ENCODE measurements around the gene PDCD10. TPM values are rescaled to one million over a fixed set of nuclear protein-coding genes. Genes with fewer than 3 reads are reported as not detected.
A peak's percentile ranks its signal among the peaks of the same experiment; 100 is the strongest.

PDCD10 gene
- total RNA-seq, 1 experiment from 2014 or later: 88.6 TPM

- DNase-seq (ENCODE audit: low spot score): no peak
- in situ Hi-C loops (cut with HindIII; ENCODE audit: low sequenced_read_pairs): no loop called here
These were observed 34.6 kb downstream of the PDCD10 start for GRCh38 chr3:167700046-167700445.

- in situ Hi-C loops (cut with HindIII; ENCODE audit: low sequenced_read_pairs): no loop called here
- DNase-seq (ENCODE audit: low spot score): no peak
These were observed 40.6 kb downstream of the PDCD10 start for GRCh38 chr3:167694121-167694520.

- in situ Hi-C loops (cut with HindIII; ENCODE audit: low sequenced_read_pairs): no loop called here
- no peak for DNase-seq (ENCODE audit: low spot score)
These were observed 43.3 kb downstream of the PDCD10 start for GRCh38 chr3:167691366-167691765.

DNA sequence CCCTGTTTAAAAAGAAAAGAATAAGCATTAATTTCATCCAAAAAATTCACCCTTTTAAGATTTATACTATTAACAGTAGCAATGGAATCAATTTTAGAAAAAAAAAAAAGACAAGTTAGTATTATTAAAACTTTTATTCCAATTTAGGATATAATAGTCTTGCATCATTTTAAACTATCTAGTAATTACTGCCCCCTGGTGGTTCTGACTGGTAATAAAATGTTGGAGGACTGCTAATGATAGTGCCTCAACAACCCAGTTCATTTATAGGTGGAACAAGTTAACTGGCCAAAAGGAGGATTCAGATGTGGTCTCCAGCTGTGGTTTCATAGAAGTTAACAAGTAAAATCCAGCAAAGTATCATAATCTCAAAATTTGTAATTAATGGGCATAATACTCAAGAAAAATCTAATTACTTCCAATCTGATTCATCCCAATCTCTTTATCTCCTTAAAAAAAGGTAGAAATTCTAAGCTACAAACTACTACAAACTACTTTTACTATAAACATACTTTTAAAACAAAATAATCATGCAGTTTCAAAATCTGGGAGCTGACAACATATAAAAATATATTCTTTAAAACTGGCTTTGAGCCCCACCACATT lies 50.2 kb downstream of the PDCD10 start:
- in situ Hi-C loops (cut with HindIII; ENCODE audit: low sequenced_read_pairs): no loop called here
- peak; percentile 48 for DNase-seq (ENCODE audit: low spot score)

DNA sequence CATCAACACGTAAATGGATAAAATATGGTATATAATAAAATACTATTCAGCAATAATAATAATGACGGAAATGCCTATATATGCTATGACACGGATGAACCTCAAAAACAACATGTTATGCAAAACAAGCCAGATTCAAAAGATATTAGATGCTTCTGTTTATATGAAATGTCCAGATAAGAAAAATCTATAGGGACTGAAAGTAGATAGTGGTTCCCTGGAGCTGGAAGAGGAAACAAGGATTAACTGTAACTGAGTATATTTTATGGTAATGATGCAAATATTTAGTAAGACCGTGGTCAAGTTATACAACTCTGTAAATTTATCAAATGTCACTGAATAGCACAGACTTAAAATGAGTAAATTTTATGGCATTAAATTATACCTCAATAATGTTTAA lies 55.2 kb downstream of the PDCD10 start:
- no peak for DNase-seq (ENCODE audit: low spot score)
- in situ Hi-C loops (cut with HindIII; ENCODE audit: low sequenced_read_pairs): no loop called here

DNA sequence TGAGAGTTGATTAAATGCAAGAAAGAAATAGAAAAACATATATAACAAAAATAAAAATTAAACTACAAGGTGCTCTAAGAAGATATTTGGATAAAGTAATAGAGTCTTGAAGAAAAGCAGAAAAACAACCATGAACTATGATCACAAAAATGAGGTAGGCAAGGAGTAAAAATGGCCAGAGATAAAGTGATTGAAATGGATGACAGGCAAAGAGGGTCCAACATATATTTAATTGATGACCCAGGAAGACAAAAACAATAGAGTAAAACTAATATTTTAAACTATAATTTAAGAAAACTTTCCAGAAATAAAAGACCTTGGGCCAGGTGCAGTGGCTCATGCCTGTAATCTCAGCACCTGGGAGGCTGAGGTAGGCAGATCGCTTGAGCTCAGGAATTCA lies 58.8 kb downstream of the PDCD10 start:
- in situ Hi-C loops (cut with HindIII; ENCODE audit: low sequenced_read_pairs): no loop called here
- no peak for DNase-seq (ENCODE audit: low spot score)

DNA sequence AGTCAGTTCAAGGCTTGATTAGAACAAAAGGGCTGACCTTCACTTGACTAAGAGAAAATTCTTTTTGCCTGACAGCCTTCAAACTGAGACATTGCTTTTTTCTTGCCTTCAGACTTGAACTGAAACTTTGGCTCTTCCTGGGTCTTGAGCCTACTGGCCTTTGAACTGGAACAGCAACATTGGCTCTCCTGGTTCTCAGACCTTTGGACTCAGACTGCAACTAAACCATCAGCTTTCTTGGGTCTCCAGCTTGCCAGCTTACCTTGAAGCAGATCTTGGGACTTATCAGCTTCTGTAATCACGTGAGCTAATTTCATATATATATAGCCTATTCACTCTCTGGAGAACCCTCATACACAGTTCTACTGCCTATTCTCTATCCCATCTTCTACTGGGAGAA lies 61.5 kb downstream of the PDCD10 start:
- in situ Hi-C loops (cut with HindIII; ENCODE audit: low sequenced_read_pairs): no loop called here
- DNase-seq (ENCODE audit: low spot score): no peak

GRCh38 chr3:167671878-167672427 lies 62.7 kb downstream of the PDCD10 start:
- in situ Hi-C loops (cut with HindIII; ENCODE audit: low sequenced_read_pairs): no loop called here
- no peak for DNase-seq (ENCODE audit: low spot score)

GRCh38 chr3:167669699-167670098 lies 65.0 kb downstream of the PDCD10 start:
- in situ Hi-C loops (cut with HindIII; ENCODE audit: low sequenced_read_pairs): no loop called here
- DNase-seq (ENCODE audit: low spot score): no peak

DNA sequence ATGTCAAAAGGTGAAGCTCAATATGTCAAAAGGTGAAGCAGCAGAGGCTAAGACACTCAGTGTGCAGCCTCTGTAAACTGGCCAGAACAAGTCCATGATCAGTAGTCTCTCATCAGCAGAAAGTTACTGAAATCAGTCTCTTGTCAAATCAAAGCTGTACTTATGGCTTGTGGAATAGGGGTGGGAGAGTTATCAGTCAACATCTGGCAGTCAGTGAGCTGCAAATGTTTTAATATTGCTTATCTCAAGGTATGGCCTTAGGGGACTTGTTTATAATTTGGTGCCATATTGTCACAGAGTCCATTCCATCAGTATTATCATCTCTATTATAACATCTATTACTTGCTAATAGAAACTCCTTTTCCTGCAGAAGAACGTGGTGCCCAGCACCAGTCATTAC lies 66.0 kb downstream of the PDCD10 start:
- in situ Hi-C loops (cut with HindIII; ENCODE audit: low sequenced_read_pairs): no loop called here
- DNase-seq (ENCODE audit: low spot score): no peak

DNA sequence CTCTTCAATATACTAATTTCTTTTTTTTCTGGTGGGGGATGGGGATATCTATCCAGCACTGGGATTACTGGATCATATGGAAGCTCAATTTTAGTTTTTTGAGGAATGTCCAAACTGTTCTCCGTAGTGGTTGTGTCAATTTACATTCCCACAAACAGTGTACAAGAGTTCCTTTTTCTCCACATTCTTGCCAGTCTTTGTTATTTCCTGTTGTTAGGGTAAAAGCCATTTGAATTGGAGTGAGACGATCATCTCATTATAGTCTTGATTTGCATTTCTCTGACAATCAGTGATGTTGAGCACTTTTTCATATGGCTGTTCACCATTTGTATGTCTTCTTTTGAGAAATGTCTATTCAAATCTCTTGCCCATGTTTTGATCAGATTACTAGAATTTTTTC lies 68.1 kb downstream of the PDCD10 start:
- no peak for DNase-seq (ENCODE audit: low spot score)

DNA sequence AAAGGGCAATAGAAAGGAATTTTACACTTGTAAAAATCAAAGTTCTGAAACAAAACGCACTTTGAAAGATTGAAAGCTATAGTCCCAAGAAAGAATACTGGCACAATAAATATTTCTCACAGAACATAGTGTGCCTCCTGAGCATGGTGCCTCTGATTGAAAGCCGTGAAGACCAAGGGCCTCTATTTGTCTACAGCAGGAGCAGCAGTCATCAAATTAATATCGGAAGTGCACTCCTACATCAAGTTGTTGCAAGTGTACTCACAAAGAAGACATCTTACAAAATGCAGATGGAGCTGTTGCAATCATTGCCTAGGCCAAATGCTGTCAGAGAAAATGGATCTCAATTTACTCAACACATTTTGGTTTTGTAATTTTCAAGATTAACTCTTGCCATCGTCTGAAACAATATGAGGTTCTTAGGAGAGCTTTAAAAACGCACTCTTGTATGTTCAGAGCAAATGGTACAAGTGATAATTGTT lies 71.7 kb downstream of the PDCD10 start:
- in situ Hi-C loops (cut with HindIII; ENCODE audit: low sequenced_read_pairs): no loop called here
- DNase-seq (ENCODE audit: low spot score): no peak

More for the DNA sequence above, 68.1 kb downstream of the PDCD10 start:
- in situ Hi-C loops (cut with HindIII; ENCODE audit: low sequenced_read_pairs): no loop called here

- DNase-seq (ENCODE audit: low spot score): no peak
- in situ Hi-C loops (cut with HindIII; ENCODE audit: low sequenced_read_pairs): no loop called here
These were observed 76.9 kb downstream of the PDCD10 start for GRCh38 chr3:167657684-167658225.

GRCh38 chr3:167656821-167657220 lies 77.9 kb downstream of the PDCD10 start:
- in situ Hi-C loops (cut with HindIII; ENCODE audit: low sequenced_read_pairs): no loop called here
- no peak for DNase-seq (ENCODE audit: low spot score)

GRCh38 chr3:167653760-167654159 lies 80.9 kb downstream of the PDCD10 start, which contains the start of gene WDR49:
WDR49 (minus strand) TSS chr3:167653942; CDS start chr3:167653425, 517 bp downstream.
- in situ Hi-C loops (cut with HindIII; ENCODE audit: low sequenced_read_pairs): no loop called here
- DNase-seq (ENCODE audit: low spot score): peak; percentile 3

- in situ Hi-C loops (cut with HindIII; ENCODE audit: low sequenced_read_pairs): no loop called here
- no peak for DNase-seq (ENCODE audit: low spot score)
These were observed 81.5 kb downstream of the PDCD10 start for GRCh38 chr3:167653155-167653554.

DNA sequence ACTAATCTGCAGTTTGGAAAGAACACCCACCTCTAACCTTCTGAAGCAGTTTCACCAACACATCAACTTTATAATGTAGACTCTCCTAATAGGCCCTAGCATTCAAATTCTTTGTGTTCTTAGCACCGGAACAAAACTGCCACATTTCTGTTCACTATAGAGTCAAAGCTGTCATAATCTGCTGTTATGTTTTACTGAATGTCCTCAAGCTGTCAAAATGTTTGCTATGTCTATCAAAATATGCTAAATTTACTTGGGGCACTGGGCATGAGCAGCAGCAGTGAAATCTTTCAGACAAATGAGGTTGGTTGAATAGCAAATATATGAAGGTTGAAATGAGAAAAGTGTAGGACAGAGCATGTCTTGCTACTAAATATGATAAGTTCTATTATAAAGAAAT lies 82.9 kb downstream of the PDCD10 start:
- no peak for DNase-seq (ENCODE audit: low spot score)
- in situ Hi-C loops (cut with HindIII; ENCODE audit: low sequenced_read_pairs): no loop called here

DNA sequence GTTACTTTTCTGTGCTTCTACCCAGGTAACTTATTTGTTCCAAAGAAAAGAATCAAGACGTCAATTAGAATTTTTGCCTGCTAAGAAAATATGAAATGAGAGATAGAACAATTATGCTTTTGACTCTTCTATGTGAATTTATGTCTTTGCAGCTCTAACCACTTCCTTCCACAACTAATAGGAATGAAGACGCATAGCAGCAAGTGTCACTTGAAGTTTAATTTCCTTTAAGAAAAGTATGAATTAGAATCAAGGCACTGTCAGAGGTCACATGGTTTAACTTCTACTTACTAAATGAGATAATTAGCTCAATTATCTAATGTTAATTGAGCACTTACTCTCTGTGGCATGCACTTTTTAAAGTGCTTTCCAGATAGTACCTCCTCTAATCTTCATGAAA lies 84.2 kb downstream of the PDCD10 start:
- in situ Hi-C loops (cut with HindIII; ENCODE audit: low sequenced_read_pairs): no loop called here
- no peak for DNase-seq (ENCODE audit: low spot score)

DNA sequence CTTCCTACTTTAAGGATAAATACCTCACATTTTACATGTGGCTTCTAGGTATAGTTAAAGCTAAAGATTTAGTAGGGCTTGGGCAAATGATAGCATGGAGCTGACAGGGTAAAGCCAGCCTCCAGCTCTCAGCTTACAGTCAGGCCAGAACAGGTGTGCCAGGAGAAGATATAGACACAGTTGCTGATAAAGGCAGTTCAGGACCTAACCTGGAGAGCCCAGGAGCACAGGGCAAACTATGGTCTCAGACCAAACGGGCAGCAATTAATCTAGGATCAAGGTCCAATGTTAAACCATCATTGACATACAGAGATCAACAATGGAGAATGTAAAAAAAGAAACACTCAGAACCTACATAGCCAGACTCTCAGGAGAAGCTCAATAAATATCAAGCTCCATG lies 84.9 kb downstream of the PDCD10 start:
- DNase-seq (ENCODE audit: low spot score): no peak
- in situ Hi-C loops (cut with HindIII; ENCODE audit: low sequenced_read_pairs): no loop called here

DNA sequence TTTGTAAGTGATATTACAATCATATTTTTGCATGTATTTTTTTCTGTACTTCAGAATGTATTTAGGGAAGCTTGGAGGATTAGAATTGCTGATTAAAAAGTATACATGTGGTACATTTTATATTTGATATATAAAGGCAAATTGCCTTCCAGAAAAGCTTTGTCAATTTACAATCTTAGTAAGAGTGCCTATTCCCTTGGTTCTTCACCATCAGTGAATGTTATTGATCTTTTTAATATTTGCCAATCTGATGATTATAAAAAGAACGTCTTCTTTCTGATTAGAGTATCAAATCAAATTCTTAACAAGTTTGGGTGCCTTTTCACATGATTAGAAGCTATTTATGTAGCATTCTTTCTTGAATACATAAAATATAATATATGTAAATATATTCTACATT lies 90.1 kb downstream of the PDCD10 start:
- no peak for DNase-seq (ENCODE audit: low spot score)
- in situ Hi-C loops (cut with HindIII; ENCODE audit: low sequenced_read_pairs): no loop called here

Measured in G401 (cell line).